GM08714 (cell line): ENCODE measurements around the gene CNTFR.
A peak's percentile ranks its signal among the peaks of the same experiment; 100 is the strongest.

Source experiments
- H3K4me3 ChIP-seq: fragments of 200-500 bp; sonication (Bioruptor generic); 2 replicates; pipeline ENCODE4 v1.5.1; 2014; ENCODE audit warnings: mild to moderate bottlenecking, low read length, inconsistent platforms
- ZNF274 ChIP-seq: IDR thresholded peaks from 2 replicates; pipeline ENCODE4 v1.6.1; 2012; ENCODE audit warnings: mild to moderate bottlenecking, low read depth, low read length

Gene CNTFR

GRCh38 chr9:34627716-34628655 lies 38.5 kb upstream of the CNTFR start:
- TF ChIP-seq ZNF274 = no peak
- H3K4me3 ChIP-seq = no peak overlapping the region; the same call in 1 of the 2 replicates

GRCh38 chr9:34625186-34625486 lies 35.6 kb upstream of the CNTFR start:
- no peak for TF ChIP-seq ZNF274

GRCh38 chr9:34624475-34625185 lies 35.1 kb upstream of the CNTFR start:
- no peak for TF ChIP-seq ZNF274
- no peak overlapping the region for H3K4me3 ChIP-seq

More at GRCh38 chr9:34625186-34625486, 35.6 kb upstream of the CNTFR start:
- H3K4me3 ChIP-seq = no peak overlapping the region

GRCh38 chr9:34623374-34624235 lies 34.1 kb upstream of the CNTFR start:
- no peak overlapping the region for H3K4me3 ChIP-seq

GRCh38 chr9:34620061-34620994 lies 30.8 kb upstream of the CNTFR start, which contains the start of gene DCTN3:
Gene DCTN3, minus strand, starts transcription at chr9:34620495. Its CDS starts 31 bp downstream, at chr9:34620464.
- no peak for TF ChIP-seq ZNF274
- peak within 1 kb of the TSS; percentile 91 for H3K4me3 ChIP-seq

More at GRCh38 chr9:34623374-34624235, 34.1 kb upstream of the CNTFR start:
- no peak for TF ChIP-seq ZNF274

GRCh38 chr9:34615132-34615531 lies 25.6 kb upstream of the CNTFR start:
- H3K4me3 ChIP-seq = no peak overlapping the region
- TF ChIP-seq ZNF274 = no peak

GRCh38 chr9:34612788-34613390 lies 23.4 kb upstream of the CNTFR start:
- peak overlapping the region; percentile 77; the same call in 1 of the 2 replicates for H3K4me3 ChIP-seq
- TF ChIP-seq ZNF274 = no peak

- no peak for TF ChIP-seq ZNF274
- H3K4me3 ChIP-seq = peak within 1 kb of the TSS; percentile 77
Observed at GRCh38 chr9:34611811-34612787, 22.6 kb upstream of the CNTFR start, which contains the start of gene RPP25L. Gene RPP25L, minus strand, starts transcription at chr9:34612097. Its CDS starts 801 bp downstream, at chr9:34611296.

GRCh38 chr9:34611251-34611810 lies 21.8 kb upstream of the CNTFR start:
- peak overlapping the region; percentile 77 for H3K4me3 ChIP-seq

GRCh38 chr9:34610434-34611206 lies 21.1 kb upstream of the CNTFR start:
- TF ChIP-seq ZNF274 = no peak
- H3K4me3 ChIP-seq = no peak overlapping the region

More at GRCh38 chr9:34611251-34611810, 21.8 kb upstream of the CNTFR start:
- TF ChIP-seq ZNF274 = no peak

- no peak for TF ChIP-seq ZNF274
- no peak overlapping the region for H3K4me3 ChIP-seq
Observed at GRCh38 chr9:34607331-34607730, 17.8 kb upstream of the CNTFR start.
